ENCODE measurements around the gene ASGR2. TPM values are rescaled to one million over a fixed set of nuclear protein-coding genes. Genes with fewer than 3 reads are reported as not detected.

ASGR2 gene
- total RNA-seq, 1 donor from 2014 or later, result 1.3 TPM

- intact Hi-C loops (cut with DNase I), result no loop called here
- Histone ChIP-seq H3K4me3 (no peak overlapping the region), H3K36me3 (no peaks in the 10 kb centered on the region), H3K27ac (no peak overlapping the region), H3K27me3 (ENCODE audit: low read depth) (peaks cover 4% of the 10 kb centered on the region), H3K9me3 (no peaks in the 10 kb centered on the region), H3K4me1 (peaks cover 3% of the 10 kb centered on the region)
- DNase-seq, result no peak
- no peak for TF ChIP-seq CTCF (IDR thresholded peaks at IDR 0.05)
- ATAC-seq, result no peak
These were observed 1.1 kb downstream of the ASGR2 start for GRCh38 chr17:7113273-7114071.

GRCh38 chr17:7112510-7113108 lies 2.0 kb downstream of the ASGR2 start:
- Histone ChIP-seq H3K4me3 (no peak overlapping the region), H3K9me3 (no peaks in the 10 kb centered on the region), H3K36me3 (no peaks in the 10 kb centered on the region), H3K27ac (no peak overlapping the region), H3K27me3 (ENCODE audit: low read depth) (peaks cover 4% of the 10 kb centered on the region), H3K4me1 (peaks cover 3% of the 10 kb centered on the region)
- DNase-seq (no peak), ATAC-seq (no peak)
- TF ChIP-seq CTCF (IDR thresholded peaks at IDR 0.05), result no peak
- intact Hi-C loops (cut with DNase I), result no loop called here

GRCh38 chr17:7111784-7112509 lies 2.7 kb downstream of the ASGR2 start:
- peaks cover 3% of the 10 kb centered on the region for H3K4me1 ChIP-seq
- DNase-seq, result no peak
- H3K4me3 ChIP-seq, result no peak overlapping the region
- no peak overlapping the region for H3K27ac ChIP-seq
- peaks cover 4% of the 10 kb centered on the region for H3K27me3 ChIP-seq (ENCODE audit: low read depth)
- TF ChIP-seq CTCF (IDR thresholded peaks at IDR 0.05), result no peak
- no peak for ATAC-seq
- no peaks in the 10 kb centered on the region for H3K9me3 ChIP-seq
- H3K36me3 ChIP-seq, result no peaks in the 10 kb centered on the region
- intact Hi-C loops (cut with DNase I), result no loop called here

GRCh38 chr17:7110617-7111306 lies 3.9 kb downstream of the ASGR2 start:
- DNase-seq, result no peak
- intact Hi-C loops (cut with DNase I), result no loop called here
- no peaks in the 10 kb centered on the region for H3K36me3 ChIP-seq
- H3K27me3 ChIP-seq (ENCODE audit: low read depth), result peaks cover 4% of the 10 kb centered on the region
- H3K4me3 ChIP-seq, result no peak overlapping the region
- no peak for TF ChIP-seq CTCF (IDR thresholded peaks at IDR 0.05)
- H3K4me1 ChIP-seq, result peaks cover 3% of the 10 kb centered on the region
- no peaks in the 10 kb centered on the region for H3K9me3 ChIP-seq
- no peak overlapping the region for H3K27ac ChIP-seq
- no peak for ATAC-seq
